A549 (cell line): ENCODE results near the gene MCCC1. TPM values are rescaled to one million over a fixed set of nuclear protein-coding genes. Genes with fewer than 3 reads are reported as not detected.

ENCODE experiments used
- ATAC-seq, 2 experiments: fragments of 200-7000 bp in 1 of 2; fragments of >200 bp in 1 of 2; cut with Nextera tagmentation in 1 of 2; cut with Tn5 transposase in 1 of 2; 3 replicates each; pipeline versions ENCODE4 v1.8.0 to v1.9.1; 2018 to 2020; ENCODE audit warnings: mild to moderate bottlenecking in 1 of 2, moderate library complexity in 1 of 2
- CTCF ChIA-PET: fragments of 300-600 bp; sonication (Branson Sonifier 250); formaldehyde crosslinking; extraction: SDS; loops from one replicate; lab custom pipeline; 2021; ENCODE audit warnings: antibody characterized with exemption, inconsistent platforms; lab: Yijun Ruan, JAX
- POLR2A ChIA-PET: fragments of 350-600 bp; formaldehyde crosslinking; extraction: SDS; loops from one replicate; lab custom pipeline; 2021; ENCODE audit warnings: antibody characterized with exemption, inconsistent platforms; lab: Yijun Ruan, JAX
- DNase-seq, 2 experiments: peaks; one replicate each; pipeline versions ENCODE4 v3.0.0 to v3.0.0-alpha.2; 2011 to 2016; ENCODE audit warnings: low read depth in 1 of 2, low spot score in 1 of 2
- FAIRE-seq: peaks from 2 replicates; lab custom pipeline; 2011; peaks lifted over from hg19 to GRCh38; lab: Jason Lieb, UNC
- H3K27ac ChIP-seq, 2 experiments: fragments of >200 bp; sonication (Bioruptor Twin); formaldehyde crosslinking; 3 replicates each; pipeline ENCODE4 v1.5.1; 2016 to 2017
- H3K4me1 ChIP-seq: fragments of >200 bp; sonication (Bioruptor Twin); formaldehyde crosslinking; 3 replicates; pipeline ENCODE4 v1.6.1; 2016
- H3K4me2 ChIP-seq: fragments of >200 bp; sonication (Bioruptor Twin); formaldehyde crosslinking; 3 replicates; pipeline ENCODE4 v1.6.1; 2016
- H3K4me3 ChIP-seq: fragments of >200 bp; sonication (Bioruptor Twin); formaldehyde crosslinking; 3 replicates; pipeline ENCODE4 v1.5.1; 2016
- H3K9me3 ChIP-seq: fragments of >200 bp; sonication (Bioruptor Twin); formaldehyde crosslinking; 3 replicates; pipeline ENCODE4 v1.6.1; 2016
- CBX8 ChIP-seq: fragments of 200-600 bp; sonication (generic); IDR thresholded peaks from 2 replicates; pipeline ENCODE4 v1.6.1; 2016
- CHD2 ChIP-seq: fragments of 150-350 bp; IDR thresholded peaks from 2 replicates; pipeline ENCODE4 v1.6.1; 2014; ENCODE audit warnings: low read length; ENCODE audit not compliant: partially characterized antibody
- CHD4 ChIP-seq: fragments of 200-600 bp; sonication (generic); IDR thresholded peaks from 2 replicates; pipeline ENCODE4 v1.6.1; 2016; ENCODE audit warnings: antibody characterized with exemption, mild to moderate bottlenecking, borderline replicate concordance
- EHF ChIP-seq: fragments of 250-450 bp; sonication (Bioruptor Pico); IDR thresholded peaks from 2 replicates; pipeline ENCODE4 v1.5.0; 2020; ENCODE audit warnings: mild to moderate bottlenecking
- EHMT2 ChIP-seq: fragments of 200-600 bp; sonication (generic); IDR thresholded peaks from 2 replicates; pipeline ENCODE4 v1.6.1; 2016; ENCODE audit warnings: antibody characterized with exemption, low read depth, mild to moderate bottlenecking, moderate library complexity
- ELK1 ChIP-seq: fragments of 150-350 bp; IDR thresholded peaks from 2 replicates; pipeline ENCODE4 v1.6.1; 2014; ENCODE audit warnings: low read depth, mild to moderate bottlenecking, low read length
- EP300 ChIP-seq, 2 experiments: fragments of >200 bp; sonication (Bioruptor Twin); formaldehyde crosslinking; IDR thresholded peaks; 2 replicates in 1 of 2; 3 replicates in 1 of 2; pipeline ENCODE4 v1.6.1; 2016 to 2017
- ESRRA ChIP-seq: fragments of 150-350 bp; IDR thresholded peaks from 2 replicates; pipeline ENCODE4 v1.6.1; 2014; ENCODE audit warnings: mild to moderate bottlenecking, low read length, borderline replicate concordance
- GATA3 ChIP-seq: IDR thresholded peaks from 2 replicates; pipeline ENCODE4 v1.6.1; 2012; ENCODE audit warnings: borderline replicate concordance
- HDAC2 ChIP-seq: fragments of 200-600 bp; sonication (generic); IDR thresholded peaks from 2 replicates; pipeline ENCODE4 v1.6.1; 2016
- HOXB13 ChIP-seq: fragments of 250-450 bp; sonication (Bioruptor Pico); IDR thresholded peaks from 2 replicates; pipeline ENCODE4 v1.5.0; 2020; ENCODE audit warnings: low read depth, mild to moderate bottlenecking, moderate library complexity
- JUN ChIP-seq, 2 experiments: fragments of >200 bp; sonication (Bioruptor Twin); formaldehyde crosslinking; IDR thresholded peaks; 2 replicates in 1 of 2; 3 replicates in 1 of 2; pipeline ENCODE4 v1.6.1; 2016 to 2017
- MAX ChIP-seq: IDR thresholded peaks from 2 replicates; pipeline ENCODE4 v1.6.1; 2012
- PBX3 ChIP-seq: IDR thresholded peaks from 2 replicates; pipeline ENCODE4 v1.6.1; 2012
- PHF8 ChIP-seq: fragments of 200-600 bp; sonication (generic); IDR thresholded peaks from 2 replicates; pipeline ENCODE4 v1.6.1; 2016; ENCODE audit warnings: low read depth, mild to moderate bottlenecking, antibody characterized with exemption, moderate library complexity, borderline replicate concordance
- POLR2AphosphoS2 ChIP-seq: conservative IDR thresholded peaks from 2 replicates; pipeline ENCODE4 v1.6.1; 2012; ENCODE audit warnings: low read length, improper control_type of control experiment, inconsistent platforms
- RCOR1 ChIP-seq: fragments of 150-350 bp; IDR thresholded peaks from 2 replicates; pipeline ENCODE4 v1.6.1; 2014; ENCODE audit warnings: antibody characterized with exemption, low read length, low read depth
- SMC3 ChIP-seq: fragments of >200 bp; sonication (Bioruptor Twin); formaldehyde crosslinking; IDR thresholded peaks from 3 replicates; pipeline ENCODE4 v1.6.1; 2018; ENCODE audit warnings: inconsistent platforms
- SREBF2 ChIP-seq: fragments of 450-650 bp; IDR thresholded peaks from 2 replicates; pipeline ENCODE4 v1.6.1; 2014; ENCODE audit warnings: mild to moderate bottlenecking, moderate library complexity
- TP53 ChIP-seq: fragments of 250-450 bp; sonication (Bioruptor Pico); IDR thresholded peaks from 2 replicates; pipeline ENCODE4 v1.5.0; 2021; ENCODE audit warnings: mild to moderate bottlenecking, moderate library complexity
- ZC3H11A ChIP-seq: fragments of 450-650 bp; IDR thresholded peaks from 2 replicates; pipeline ENCODE4 v1.6.1; 2014; ENCODE audit warnings: antibody characterized with exemption, mild to moderate bottlenecking
- WGBS: methylation state at CpG from one replicate; pipeline ENCODE4 v1.1.6; 2017; ENCODE audit errors: missing lambda C conversion rate; 5-methylcytosine and 5-hydroxymethylcytosine counted together
- polyA plus RNA-seq, 4 experiments: library from polyadenylated mRNA; depleted of rRNA in 3 of 4; stranded (reverse); fragments of >200 nt; fragmentation: RNase III in 1 of 4; extraction: RNeasy Plus Mini Kit Qiagen cat#74134 plus additional on column Dnase treatment in 1 of 4; gene quantifications; 2 replicates in 3 of 4; 3 replicates in 1 of 4; pipeline ENCODE4 v1.2.3, GENCODE V29; 2011 to 2017
- TF ChIP-seq, protein P1 (sequence below): fragments of >200 bp; sonication (Bioruptor Twin); formaldehyde crosslinking; IDR thresholded peaks from 3 replicates; pipeline ENCODE4 v1.6.1; 2016
- TF ChIP-seq, protein P2 (sequence below): fragments of 450-650 bp; IDR thresholded peaks from 2 replicates; pipeline ENCODE4 v1.6.1; 2014; ENCODE audit warnings: antibody characterized with exemption

The MCCC1 gene
- polyA plus RNA-seq, 2 of the 4 experiments (the other 2 are of a cell fraction): 11.8 to 12.4 TPM

- no peak for FAIRE-seq
- ChIA-PET CTCF (interaction anchor here (1.1 kb wide), 1 partner anchor 17 kb away, joined by 3 read pairs; no protein-coding TSS in a partner anchor), POLR2A (no interaction called here)
- no peak for DNase-seq
- Histone ChIP-seq H3K4me1 (peaks cover 34% of the 10 kb centered on the region), H3K4me2 (peak overlapping the region; percentile 56; the same call in 2 of the 3 replicates), H3K9me3 (no peaks in the 10 kb centered on the region), H3K4me3 (no peak overlapping the region), H3K27ac (no peak overlapping the region; a peak in 1 of 6 replicates)
- no peak for TF ChIP-seq EP300 (IDR thresholded peaks at IDR 0.05)
- no peak for TF ChIP-seq CHD4
- no peak for TF ChIP-seq EHF (CRISPR knock-in tag)
- no peak for TF ChIP-seq HDAC2
- TF ChIP-seq TP53 (CRISPR knock-in tag): no peak
- no peak for TF ChIP-seq RCOR1
- no peak for TF ChIP-seq ZC3H11A
- no peak for TF ChIP-seq JUN (IDR thresholded peaks at IDR 0.05)
- TF ChIP-seq CBX8: no peak
- TF ChIP-seq GATA3: no peak
- TF ChIP-seq, protein P1, sequence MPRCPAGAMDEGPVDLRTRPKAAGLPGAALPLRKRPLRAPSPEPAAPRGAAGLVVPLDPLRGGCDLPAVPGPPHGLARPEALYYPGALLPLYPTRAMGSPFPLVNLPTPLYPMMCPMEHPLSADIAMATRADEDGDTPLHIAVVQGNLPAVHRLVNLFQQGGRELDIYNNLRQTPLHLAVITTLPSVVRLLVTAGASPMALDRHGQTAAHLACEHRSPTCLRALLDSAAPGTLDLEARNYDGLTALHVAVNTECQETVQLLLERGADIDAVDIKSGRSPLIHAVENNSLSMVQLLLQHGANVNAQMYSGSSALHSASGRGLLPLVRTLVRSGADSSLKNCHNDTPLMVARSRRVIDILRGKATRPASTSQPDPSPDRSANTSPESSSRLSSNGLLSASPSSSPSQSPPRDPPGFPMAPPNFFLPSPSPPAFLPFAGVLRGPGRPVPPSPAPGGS: no peak
- TF ChIP-seq POLR2AphosphoS2: no peak
- no peak for TF ChIP-seq EHMT2
- TF ChIP-seq MAX: no peak
- TF ChIP-seq PHF8: no peak
- no peak for TF ChIP-seq SREBF2
- TF ChIP-seq, protein P2, sequence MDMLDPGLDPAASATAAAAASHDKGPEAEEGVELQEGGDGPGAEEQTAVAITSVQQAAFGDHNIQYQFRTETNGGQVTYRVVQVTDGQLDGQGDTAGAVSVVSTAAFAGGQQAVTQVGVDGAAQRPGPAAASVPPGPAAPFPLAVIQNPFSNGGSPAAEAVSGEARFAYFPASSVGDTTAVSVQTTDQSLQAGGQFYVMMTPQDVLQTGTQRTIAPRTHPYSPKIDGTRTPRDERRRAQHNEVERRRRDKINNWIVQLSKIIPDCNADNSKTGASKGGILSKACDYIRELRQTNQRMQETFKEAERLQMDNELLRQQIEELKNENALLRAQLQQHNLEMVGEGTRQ: no peak
- no peak for TF ChIP-seq HOXB13 (CRISPR knock-in tag)
- TF ChIP-seq ELK1: no peak
- WGBS: 93% methylated on average over 7 of the region's 7 CpGs
- ATAC-seq: no peak
Measured at GRCh38 chr3:182969853-182970252, 129.4 kb downstream of the MCCC1 start.

GRCh38 chr3:182969277-182969676, 130.0 kb downstream of the MCCC1 start:
- ChIA-PET POLR2A (no interaction called here), CTCF (interaction anchor here (1.1 kb wide), 1 partner anchor 17 kb away, joined by 3 read pairs; no protein-coding TSS in a partner anchor)
- Histone ChIP-seq H3K4me2 (peak overlapping the region; percentile 56), H3K4me1 (peaks cover 34% of the 10 kb centered on the region), H3K27ac (peak overlapping the region; percentile 45 to 46; a peak in 2 of 6 replicates), H3K9me3 (no peaks in the 10 kb centered on the region), H3K4me3 (no peak overlapping the region)
- peak in 1 of 2 experiments; percentile 8 for DNase-seq
- no peak; a peak in 1 of 6 replicates for ATAC-seq
- TF ChIP-seq MAX (no peak), CBX8 (no peak), TP53 (CRISPR knock-in tag) (no peak), CHD2 (no peak), PBX3 (no peak), ESRRA (no peak), SMC3 (no peak)
- FAIRE-seq: no peak
